Measurements from ENCODE around the gene SLC6A11. TPM values are rescaled to one million over a fixed set of nuclear protein-coding genes. Genes with fewer than 3 reads are reported as not detected.

SLC6A11 gene
- total RNA-seq, 2 experiments from 2014 or later: not detected

- Mint-ChIP-seq H3K9me3 (no peaks in the 10 kb centered on the region), H3K4me1 (no peaks in the 10 kb centered on the region), H3K36me3 (ENCODE audit: low read depth) (no peaks in the 10 kb centered on the region), H3K27me3 (peaks cover 18% of the 10 kb centered on the region), H3K27ac (no peak overlapping the region), H3K4me3 (no peak overlapping the region)
- POLR2A ChIA-PET: no interaction called here
- DNase-seq: no peak
- CTCF ChIA-PET: no interaction called here
Measured at GRCh38 chr3:10926811-10927521, 110.9 kb downstream of the SLC6A11 start.

GRCh38 chr3:10927551-10927950 lies 111.5 kb downstream of the SLC6A11 start:
- H3K36me3 Mint-ChIP-seq (ENCODE audit: low read depth): no peaks in the 10 kb centered on the region
- peaks cover 14% of the 10 kb centered on the region for H3K27me3 Mint-ChIP-seq
- no peak overlapping the region for H3K27ac Mint-ChIP-seq
- no peaks in the 10 kb centered on the region for H3K4me1 Mint-ChIP-seq
- H3K4me3 Mint-ChIP-seq: no peak overlapping the region
- POLR2A ChIA-PET: no interaction called here
- no peaks in the 10 kb centered on the region for H3K9me3 Mint-ChIP-seq
- DNase-seq: no peak
- CTCF ChIA-PET: no interaction called here

GRCh38 chr3:10928407-10928960 lies 112.5 kb downstream of the SLC6A11 start:
- no peak overlapping the region for H3K4me3 Mint-ChIP-seq
- no peaks in the 10 kb centered on the region for H3K9me3 Mint-ChIP-seq
- H3K27ac Mint-ChIP-seq: no peak overlapping the region
- H3K4me1 Mint-ChIP-seq: no peaks in the 10 kb centered on the region
- POLR2A ChIA-PET: no interaction called here
- CTCF ChIA-PET: no interaction called here
- H3K27me3 Mint-ChIP-seq: peaks cover 12% of the 10 kb centered on the region
- DNase-seq: no peak
- no peaks in the 10 kb centered on the region for H3K36me3 Mint-ChIP-seq (ENCODE audit: low read depth)

GRCh38 chr3:10928961-10929471 lies 113.0 kb downstream of the SLC6A11 start:
- CTCF ChIA-PET: no interaction called here
- H3K27ac Mint-ChIP-seq: no peak overlapping the region
- POLR2A ChIA-PET: no interaction called here
- no peak overlapping the region for H3K4me3 Mint-ChIP-seq
- no peaks in the 10 kb centered on the region for H3K4me1 Mint-ChIP-seq
- peaks cover 7% of the 10 kb centered on the region for H3K27me3 Mint-ChIP-seq
- DNase-seq: no peak
- H3K36me3 Mint-ChIP-seq (ENCODE audit: low read depth): no peaks in the 10 kb centered on the region
- H3K9me3 Mint-ChIP-seq: no peaks in the 10 kb centered on the region

- no peak for DNase-seq
- ChIA-PET POLR2A (no interaction called here), CTCF (no interaction called here)
- Mint-ChIP-seq H3K4me3 (no peak overlapping the region), H3K27ac (no peak overlapping the region), H3K36me3 (ENCODE audit: low read depth) (no peaks in the 10 kb centered on the region), H3K27me3 (no peaks in the 10 kb centered on the region), H3K4me1 (no peaks in the 10 kb centered on the region), H3K9me3 (no peaks in the 10 kb centered on the region)
Measured at GRCh38 chr3:10929978-10930665, 114.1 kb downstream of the SLC6A11 start.

- no peak for DNase-seq
- Mint-ChIP-seq H3K27ac (no peak overlapping the region), H3K27me3 (no peaks in the 10 kb centered on the region)
Measured at GRCh38 chr3:10930666-10931040, 114.6 kb downstream of the SLC6A11 start.

GRCh38 chr3:10932596-10932995 lies 116.6 kb downstream of the SLC6A11 start:
- H3K27me3 Mint-ChIP-seq: no peaks in the 10 kb centered on the region
- POLR2A ChIA-PET: no interaction called here
- CTCF ChIA-PET: no interaction called here
- no peaks in the 10 kb centered on the region for H3K9me3 Mint-ChIP-seq
- DNase-seq: no peak
- H3K27ac Mint-ChIP-seq: no peak overlapping the region
- no peaks in the 10 kb centered on the region for H3K4me1 Mint-ChIP-seq
- H3K36me3 Mint-ChIP-seq (ENCODE audit: low read depth): no peaks in the 10 kb centered on the region
- no peak overlapping the region for H3K4me3 Mint-ChIP-seq

More at GRCh38 chr3:10930666-10931040, 114.6 kb downstream of the SLC6A11 start:
- Mint-ChIP-seq H3K4me1 (no peaks in the 10 kb centered on the region), H3K9me3 (no peaks in the 10 kb centered on the region), H3K4me3 (no peak overlapping the region), H3K36me3 (ENCODE audit: low read depth) (no peaks in the 10 kb centered on the region)
- CTCF ChIA-PET: no interaction called here
- POLR2A ChIA-PET: no interaction called here

- no peaks in the 10 kb centered on the region for H3K36me3 Mint-ChIP-seq (ENCODE audit: low read depth)
Measured at GRCh38 chr3:10933021-10933420, 117.0 kb downstream of the SLC6A11 start.

GRCh38 chr3:10933470-10933804 lies 117.4 kb downstream of the SLC6A11 start:
- Mint-ChIP-seq H3K4me3 (no peak overlapping the region), H3K36me3 (ENCODE audit: low read depth) (no peaks in the 10 kb centered on the region), H3K27me3 (no peaks in the 10 kb centered on the region), H3K27ac (no peak overlapping the region), H3K4me1 (no peaks in the 10 kb centered on the region), H3K9me3 (no peaks in the 10 kb centered on the region)
- POLR2A ChIA-PET: no interaction called here
- CTCF ChIA-PET: no interaction called here
- no peak for DNase-seq

More at GRCh38 chr3:10933021-10933420, 117.0 kb downstream of the SLC6A11 start:
- Mint-ChIP-seq H3K4me3 (no peak overlapping the region), H3K27me3 (no peaks in the 10 kb centered on the region), H3K4me1 (no peaks in the 10 kb centered on the region), H3K27ac (no peak overlapping the region), H3K9me3 (no peaks in the 10 kb centered on the region)
- ChIA-PET POLR2A (no interaction called here), CTCF (no interaction called here)
- no peak for DNase-seq

GRCh38 chr3:10933805-10934481 lies 117.9 kb downstream of the SLC6A11 start:
- Mint-ChIP-seq H3K4me1 (no peaks in the 10 kb centered on the region), H3K27me3 (no peaks in the 10 kb centered on the region), H3K9me3 (no peaks in the 10 kb centered on the region), H3K4me3 (no peak overlapping the region), H3K27ac (no peak overlapping the region), H3K36me3 (ENCODE audit: low read depth) (no peaks in the 10 kb centered on the region)
- ChIA-PET CTCF (no interaction called here), POLR2A (no interaction called here)
- no peak for DNase-seq

GRCh38 chr3:10935028-10935427 lies 119.0 kb downstream of the SLC6A11 start:
- Mint-ChIP-seq H3K4me3 (no peak overlapping the region), H3K4me1 (no peaks in the 10 kb centered on the region), H3K9me3 (no peaks in the 10 kb centered on the region), H3K36me3 (ENCODE audit: low read depth) (no peaks in the 10 kb centered on the region), H3K27ac (no peak overlapping the region), H3K27me3 (no peaks in the 10 kb centered on the region)
- DNase-seq: no peak
- CTCF ChIA-PET: no interaction called here
- POLR2A ChIA-PET: no interaction called here

- no peak for DNase-seq
- Mint-ChIP-seq H3K4me1 (no peaks in the 10 kb centered on the region), H3K4me3 (no peak overlapping the region), H3K27me3 (no peaks in the 10 kb centered on the region), H3K36me3 (ENCODE audit: low read depth) (no peaks in the 10 kb centered on the region), H3K9me3 (no peaks in the 10 kb centered on the region), H3K27ac (no peak overlapping the region)
- ChIA-PET POLR2A (no interaction called here), CTCF (no interaction called here)
Measured at GRCh38 chr3:10935846-10936631, 120.0 kb downstream of the SLC6A11 start.

GRCh38 chr3:10936686-10937085 lies 120.7 kb downstream of the SLC6A11 start:
- Mint-ChIP-seq H3K27ac (no peak overlapping the region), H3K9me3 (no peaks in the 10 kb centered on the region), H3K4me3 (no peak overlapping the region), H3K36me3 (ENCODE audit: low read depth) (no peaks in the 10 kb centered on the region), H3K4me1 (no peaks in the 10 kb centered on the region), H3K27me3 (no peaks in the 10 kb centered on the region)
- CTCF ChIA-PET: no interaction called here
- DNase-seq: no peak
- POLR2A ChIA-PET: no interaction called here

Data from activated CD4-positive, alpha-beta T cell treated with anti-CD3 and anti-CD28 coated beads, Interleukin-2, amount 10 ng/mL, durations not matched to agents 7 days and 5 days (primary cell).